GM19324 (cell line): ENCODE measurements around the gene TBC1D22A.
"Not testable (repeated sequence)": the region's sequence is repeated elsewhere in the genome, so short reads cannot be mapped to it uniquely, and the experiment has no call there.

ENCODE experiments used
- ATAC-seq: cut with Tn5 transposase; IDR thresholded peaks from one replicate; pipeline ENCODE4 v1.9.1; 2021; ENCODE audit warnings: mild to moderate bottlenecking, moderate library complexity; ENCODE audit not compliant: unreplicated experiment, low FRiP score

Gene TBC1D22A

GRCh38 chr22:47049078-47049624 lies 286.7 kb downstream of the TBC1D22A start:
- no peak for ATAC-seq

DNA sequence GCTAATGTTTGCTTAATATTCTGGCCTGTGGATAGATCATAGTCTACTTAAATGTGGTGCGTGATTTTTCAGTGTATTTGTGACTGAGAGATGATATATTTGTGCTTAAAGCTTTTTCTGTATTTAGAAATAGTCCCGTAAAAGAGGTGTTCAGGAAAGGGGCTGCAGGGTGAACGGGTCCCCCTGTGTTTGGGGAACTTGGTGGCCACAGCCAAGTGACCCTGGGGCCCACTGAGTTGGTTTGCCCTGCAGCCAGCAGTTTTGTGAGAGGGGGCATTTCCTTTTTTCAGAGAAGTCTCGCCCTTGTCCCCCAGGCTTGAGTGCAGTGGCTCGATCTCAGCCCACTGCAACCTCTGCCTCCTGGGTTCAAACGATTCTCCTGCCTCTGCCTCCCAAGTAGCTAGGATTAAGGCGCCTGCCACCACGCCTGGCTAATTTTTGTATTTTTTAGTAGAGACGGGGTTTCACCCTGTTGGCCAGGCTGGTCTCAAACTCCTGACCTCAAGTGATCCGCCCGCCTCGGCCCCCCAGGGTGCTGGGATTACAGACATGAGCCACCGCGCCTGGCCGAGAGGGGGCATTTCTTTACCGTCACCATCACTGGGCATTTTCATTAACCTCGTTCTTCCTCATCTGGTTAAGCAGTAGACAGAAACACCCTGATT lies 287.4 kb downstream of the TBC1D22A start:
- ATAC-seq: not testable (repeated sequence)

- ATAC-seq: no peak
These were observed 288.1 kb downstream of the TBC1D22A start for GRCh38 chr22:47050401-47051051.

GRCh38 chr22:47051441-47052071 lies 289.1 kb downstream of the TBC1D22A start:
- no peak for ATAC-seq

GRCh38 chr22:47052236-47053012 lies 290.0 kb downstream of the TBC1D22A start:
- ATAC-seq: no peak

- no peak for ATAC-seq
These were observed 290.7 kb downstream of the TBC1D22A start for GRCh38 chr22:47053013-47053725.

DNA sequence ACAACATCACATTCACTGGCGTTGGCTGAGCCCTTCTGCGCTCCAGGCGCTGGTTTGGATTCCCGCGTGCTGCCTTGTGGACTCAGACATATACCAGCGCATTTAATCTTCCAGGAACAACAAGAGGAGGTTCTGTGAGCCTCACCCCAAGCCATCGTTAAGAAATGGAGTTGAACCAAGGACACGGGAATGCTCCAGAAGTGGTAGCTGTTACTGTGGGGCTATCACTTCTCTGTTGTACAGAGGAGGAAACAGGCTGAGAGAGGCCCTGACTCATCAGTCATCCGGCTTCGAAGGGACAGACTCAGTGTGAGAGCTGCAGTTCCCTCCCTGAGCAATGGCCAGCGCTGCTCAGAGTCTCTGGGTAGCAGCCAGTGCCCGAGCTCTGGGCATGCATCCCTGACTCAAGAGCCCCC lies 291.3 kb downstream of the TBC1D22A start:
- ATAC-seq: no peak

DNA sequence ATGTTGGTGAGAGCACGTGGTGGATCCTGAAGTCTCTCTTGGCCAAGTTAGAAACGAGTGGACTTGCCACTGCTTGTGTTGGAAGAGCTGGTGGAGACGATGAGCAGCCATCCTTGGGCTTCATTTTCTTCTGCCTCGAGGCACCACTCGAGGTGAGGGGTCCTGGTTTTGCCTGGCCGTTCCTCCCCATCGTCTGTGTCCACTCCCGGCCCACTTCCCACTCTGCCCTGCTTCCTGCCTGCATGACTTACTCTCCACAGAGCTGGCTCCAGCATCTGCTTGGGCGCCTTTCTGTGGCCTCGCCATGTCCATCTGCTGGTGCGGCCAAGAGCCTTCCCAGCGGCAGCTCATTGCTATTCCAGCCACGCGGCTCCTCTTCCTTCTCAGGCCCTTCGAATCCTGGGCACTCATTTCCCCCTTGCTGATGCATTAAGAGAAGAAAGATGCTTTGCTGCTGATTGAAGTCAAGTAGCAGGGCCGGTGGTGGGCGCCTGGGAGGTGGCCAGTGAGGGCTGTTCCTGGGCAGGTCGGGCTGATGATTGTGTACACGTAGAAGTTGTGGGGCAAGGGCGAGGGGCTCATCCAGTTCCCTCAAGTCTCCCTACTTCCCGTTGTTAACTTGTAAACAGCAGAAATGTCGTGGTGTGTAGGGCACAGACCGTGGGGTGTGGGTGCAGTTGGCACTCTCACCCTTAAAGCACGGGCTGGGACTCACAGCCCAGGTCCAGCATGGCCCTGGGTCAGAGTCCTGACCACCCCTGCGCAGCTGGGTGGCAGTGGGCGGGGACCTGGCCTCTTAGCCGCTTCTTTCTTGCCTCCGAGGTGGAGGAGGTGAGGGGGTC lies 292.0 kb downstream of the TBC1D22A start:
- ATAC-seq: no peak

- no peak for ATAC-seq
These were observed 292.6 kb downstream of the TBC1D22A start for GRCh38 chr22:47055073-47055355.

GRCh38 chr22:47055461-47055860 lies 293.0 kb downstream of the TBC1D22A start:
- no peak for ATAC-seq

- no peak for ATAC-seq
These were observed 293.5 kb downstream of the TBC1D22A start for GRCh38 chr22:47055921-47056320.

GRCh38 chr22:47056361-47056760 lies 293.9 kb downstream of the TBC1D22A start:
- no peak for ATAC-seq

DNA sequence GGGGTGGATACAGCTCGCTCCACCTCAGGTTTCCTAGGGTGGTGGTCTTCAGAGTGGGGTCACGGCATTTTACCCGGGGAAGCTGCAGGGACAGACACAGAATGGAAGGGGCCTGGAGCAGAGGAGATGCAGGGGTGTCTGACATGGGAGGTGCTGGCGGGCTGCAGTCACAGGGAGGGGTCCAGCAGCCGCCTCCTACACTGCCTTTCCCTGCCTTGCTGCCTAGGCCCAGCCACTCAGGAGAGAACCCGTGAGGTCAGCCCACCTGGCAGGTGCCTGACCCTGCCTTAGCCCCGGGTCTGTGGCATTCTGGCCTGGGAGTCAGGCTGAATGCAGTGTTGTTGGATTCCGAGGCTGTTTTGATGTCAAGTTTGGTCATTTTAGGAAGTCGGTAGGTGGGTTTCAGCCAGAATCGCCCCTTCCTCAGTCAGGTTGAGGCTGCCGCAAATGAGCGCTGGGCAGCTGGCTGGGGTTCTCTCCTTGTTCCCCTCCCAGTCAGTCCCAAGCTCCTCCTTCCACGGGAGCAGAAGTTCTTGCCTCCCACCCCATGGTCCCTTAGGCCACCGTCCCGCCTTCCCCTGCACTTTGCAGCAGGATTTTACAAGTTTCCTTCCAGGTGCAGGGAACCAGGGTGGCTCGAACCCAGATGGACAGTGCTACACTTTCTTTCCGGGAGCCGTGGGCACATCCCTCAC lies 294.5 kb downstream of the TBC1D22A start:
- ATAC-seq: no peak

DNA sequence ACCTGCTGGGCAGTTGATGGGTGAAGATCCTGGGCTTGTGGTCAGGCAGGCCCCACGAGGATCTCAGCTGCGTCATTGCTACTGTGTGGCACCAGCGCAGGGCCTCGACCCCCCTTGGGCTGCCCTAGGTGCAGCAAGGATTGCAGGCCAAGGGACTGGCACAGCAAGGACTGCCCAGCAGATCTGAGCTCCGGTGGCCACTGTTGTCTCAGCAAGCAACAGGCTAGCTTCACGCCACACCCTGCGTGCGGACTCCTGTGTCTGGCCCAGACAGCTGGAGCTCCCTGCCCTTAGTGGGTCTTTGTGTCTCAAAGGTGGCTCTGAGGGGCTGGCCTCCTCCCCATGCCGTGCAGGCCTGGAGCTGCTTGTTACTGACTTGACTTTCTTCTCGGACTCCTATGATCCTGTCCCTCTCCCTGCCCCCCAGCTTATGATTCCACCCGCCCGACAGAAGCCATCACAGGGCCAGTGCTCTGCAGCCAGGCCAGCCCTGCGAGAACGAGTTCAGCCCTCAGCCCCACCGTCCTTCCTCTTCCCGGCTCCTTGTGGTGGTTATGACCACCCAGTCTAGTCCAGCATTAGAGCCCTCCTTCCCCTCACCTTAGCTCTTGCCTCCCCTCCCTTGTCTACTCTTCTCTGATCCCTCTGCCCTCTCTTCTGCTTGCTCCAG lies 295.6 kb downstream of the TBC1D22A start:
- ATAC-seq: no peak

- no peak for ATAC-seq
These were observed 296.6 kb downstream of the TBC1D22A start for GRCh38 chr22:47059076-47059475.

DNA sequence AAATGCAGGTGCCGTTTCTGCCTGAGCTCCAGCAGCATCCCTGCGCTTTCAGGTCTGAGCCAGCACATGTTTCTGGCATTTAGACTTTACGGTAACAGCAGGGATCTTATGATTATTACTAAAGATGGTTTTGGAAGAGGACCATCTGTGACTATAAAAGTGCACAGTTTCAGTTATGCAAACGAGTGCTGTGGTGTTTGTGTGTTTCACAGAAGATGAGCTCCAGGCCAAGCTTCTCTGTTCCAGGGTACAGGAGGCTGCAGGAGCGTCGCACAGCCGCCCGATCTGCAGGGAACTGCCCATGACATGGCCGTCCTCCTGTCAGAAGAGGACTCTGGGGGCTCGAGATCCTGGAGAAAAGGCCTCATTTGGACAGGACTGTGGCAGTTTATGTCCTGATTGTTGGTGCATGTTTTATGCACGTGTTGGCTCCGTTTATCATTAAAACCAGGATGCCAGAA lies 297.3 kb downstream of the TBC1D22A start:
- ATAC-seq: no peak

- ATAC-seq: no peak
These were observed 298.3 kb downstream of the TBC1D22A start for GRCh38 chr22:47060718-47061117.

- ATAC-seq: no peak
These were observed 298.8 kb downstream of the TBC1D22A start for GRCh38 chr22:47061226-47061625.
